ENCODE data around the gene TGFBR3L. TPM values are rescaled to one million over a fixed set of nuclear protein-coding genes. Genes with fewer than 3 reads are reported as not detected.
A peak's percentile ranks its signal among the peaks of the same experiment; 100 is the strongest.
"Not testable (repeated sequence)": the region's sequence is repeated elsewhere in the genome, so short reads cannot be mapped to it uniquely, and the experiment has no call there.

The TGFBR3L gene
- total RNA-seq, 3 donors from 2014 or later (not counting 1 experiment from before 2014, with no cell fraction given): 3.5 to 4.6 (median 4.4) TPM

GRCh38 chr19:7918062-7918614, 3.5 kb downstream of the TGFBR3L start:
- intact Hi-C loops (cut with micrococcal nuclease); H3K9me3 ChIP-seq (ENCODE audit: control insufficient read depth, insufficient read depth, low read length); ATAC-seq; H3K36me3 Mint-ChIP-seq; H3K4me3 ChIP-seq (ENCODE audit: low read length); H3K27ac ChIP-seq (ENCODE audit: low read length); H3K9me3 Mint-ChIP-seq; DNase-seq: not testable (repeated sequence)
- Histone ChIP-seq H3K4me1 (ENCODE audit: control insufficient read depth, insufficient read depth, low read length) (peaks cover 57% of the 10 kb centered on the region), H3K36me3 (ENCODE audit: control insufficient read depth, insufficient read depth, low read length) (peaks cover 11% of the 10 kb centered on the region), H3K27me3 (ENCODE audit: control insufficient read depth, insufficient read depth, low read length) (peaks cover 29% of the 10 kb centered on the region)
- H3K4me1 Mint-ChIP-seq: peaks cover 21 to 34% of the 10 kb centered on the region in 2 donors
- peak; percentile 10 for TF ChIP-seq CTCF (IDR thresholded peaks at IDR 0.05)
- H3K4me3 Mint-ChIP-seq: peak overlapping the region; percentile 66
- peaks cover 0 to 24% of the 10 kb centered on the region in 2 donors for H3K27me3 Mint-ChIP-seq (ENCODE audit: low read depth in 2 of 2)
- 27% methylated on average over 20 of the region's 29 CpGs for WGBS (ENCODE audit: insufficient coverage)
- H3K27ac Mint-ChIP-seq: peak overlapping the region; percentile 59 to 76

GRCh38 chr19:7918615-7919421, 4.2 kb downstream of the TGFBR3L start:
- Mint-ChIP-seq H3K4me1 (peaks cover 21 to 37% of the 10 kb centered on the region in 2 donors), H3K4me3 (peak overlapping the region; percentile 90), H3K27me3 (ENCODE audit: low read depth in 2 of 2) (peaks cover 0 to 24% of the 10 kb centered on the region in 2 donors), H3K9me3 (no peaks in the 10 kb centered on the region), H3K36me3 (no peaks in the 10 kb centered on the region), H3K27ac (peak overlapping the region in 1 of 2 donors; percentile 59)
- DNase-seq (no peak), ATAC-seq (no peak)
- H3K9me3 ChIP-seq (ENCODE audit: control insufficient read depth, insufficient read depth, low read length): no peaks in the 10 kb centered on the region
- TF ChIP-seq CTCF (IDR thresholded peaks at IDR 0.05): no peak
- no peak overlapping the region for H3K27ac ChIP-seq (ENCODE audit: low read length)
- 45% methylated on average over 42 of the region's 42 CpGs for WGBS (ENCODE audit: insufficient coverage)
- peaks cover 57% of the 10 kb centered on the region for H3K4me1 ChIP-seq (ENCODE audit: control insufficient read depth, insufficient read depth, low read length)
- no peak overlapping the region for H3K4me3 ChIP-seq (ENCODE audit: low read length)
- peaks cover 11% of the 10 kb centered on the region for H3K36me3 ChIP-seq (ENCODE audit: control insufficient read depth, insufficient read depth, low read length)
- intact Hi-C loops (cut with micrococcal nuclease): no loop called here
- H3K27me3 ChIP-seq (ENCODE audit: control insufficient read depth, insufficient read depth, low read length): peaks cover 29% of the 10 kb centered on the region

- H3K27me3 ChIP-seq (ENCODE audit: control insufficient read depth, insufficient read depth, low read length): peaks cover 26% of the 10 kb centered on the region
- Mint-ChIP-seq H3K27ac (peak within 1 kb of the TSS; percentile 82 to 96), H3K4me1 (peaks cover 21 to 37% of the 10 kb centered on the region in 2 donors), H3K36me3 (no peaks in the 10 kb centered on the region), H3K9me3 (no peaks in the 10 kb centered on the region), H3K4me3 (peak within 1 kb of the TSS; percentile 90), H3K27me3 (ENCODE audit: low read depth in 2 of 2) (peaks cover 0 to 22% of the 10 kb centered on the region in 2 donors)
- no peak for TF ChIP-seq CTCF (IDR thresholded peaks at IDR 0.05)
- H3K4me3 ChIP-seq (ENCODE audit: low read length): peak within 1 kb of the TSS; percentile 55
- H3K27ac ChIP-seq (ENCODE audit: low read length): peak within 1 kb of the TSS; percentile 72
- 7% methylated on average over 62 of the region's 62 CpGs for WGBS (ENCODE audit: insufficient coverage)
- DNase-seq: peak; percentile 97 to 98
- ATAC-seq: peak; percentile 60 to 79 (median 62)
- H3K36me3 ChIP-seq (ENCODE audit: control insufficient read depth, insufficient read depth, low read length): peaks cover 11% of the 10 kb centered on the region
- peaks cover 59% of the 10 kb centered on the region for H3K4me1 ChIP-seq (ENCODE audit: control insufficient read depth, insufficient read depth, low read length)
- intact Hi-C loops (cut with micrococcal nuclease): loop anchor here (1.0 kb wide), 2 partner anchors 16 to 51 kb away; no protein-coding TSS in a partner anchor
- H3K9me3 ChIP-seq (ENCODE audit: control insufficient read depth, insufficient read depth, low read length): no peaks in the 10 kb centered on the region
These were observed 5.2 kb downstream of the TGFBR3L start, which contains the start of gene SNAPC2 for GRCh38 chr19:7919610-7920518. TSS of gene SNAPC2 (plus strand) at chr19:7920338. CDS start at chr19:7920367, 29 bp downstream.
